Prostate gland (tissue), 2 donors: Measurements from ENCODE around the gene NPBWR2. TPM values are rescaled to one million over a fixed set of nuclear protein-coding genes. Genes with fewer than 3 reads are reported as not detected.

Source experiments
- DNase-seq: peaks from one replicate; pipeline ENCODE4 v3.0.0-alpha.2; 2019; ENCODE audit warnings: low spot score
- H3K27ac ChIP-seq, 2 donors: fragments of 200-600 bp; sonication (generic); 2 replicates each; pipeline ENCODE4 v1.5.1; 2017 to 2019
- H3K27me3 ChIP-seq: fragments of 200-600 bp; sonication (generic); replicated peaks from 2 replicates; pipeline ENCODE4 v1.5.1; 2019; ENCODE audit not compliant: insufficient read depth
- H3K36me3 ChIP-seq, 2 donors: fragments of 200-600 bp; sonication (generic); 1 replicate in 1 of 2; 2 replicates in 1 of 2; pipeline versions ENCODE4 v1.5.1 to v1.8.1; 2017 to 2019
- H3K4me1 ChIP-seq: fragments of 200-600 bp; sonication (generic); replicated peaks from 2 replicates; pipeline ENCODE4 v1.5.1; 2019
- H3K4me3 ChIP-seq, 2 donors: fragments of 200-600 bp; sonication (generic); 2 replicates each; pipeline ENCODE4 v1.5.1; 2017 to 2019
- H3K9me3 ChIP-seq: fragments of 200-600 bp; sonication (generic); 2 replicates; pipeline ENCODE4 v1.5.1; 2017
- POLR2A ChIP-seq: fragments of 450-650 bp; IDR thresholded peaks from one replicate; pipeline ENCODE4 v1.6.1; 2016; ENCODE audit warnings: antibody characterized with exemption, mild to moderate bottlenecking
- POLR2AphosphoS5 ChIP-seq: sonication (generic); formaldehyde crosslinking; IDR thresholded peaks from one replicate; pipeline ENCODE4 v1.6.1; 2017; ENCODE audit warnings: antibody characterized with exemption
- WGBS: methylation state at CpG from one replicate; pipeline ENCODE4 v1.1.5; 2018; 5-methylcytosine and 5-hydroxymethylcytosine counted together
- intact Hi-C: fragments of 100-400 bp; cut with DNase I; formaldehyde crosslinking; loops from one replicate; pipeline ENCODE4 v1.14.2; 2022
- total RNA-seq, 2 donors: library from RNA; depleted of rRNA; stranded (reverse); fragments of >200 nt; gene quantifications; one replicate each; pipeline ENCODE4 v1.1.0, GENCODE V29; 2016
- TF ChIP-seq, protein P1 (sequence below), 4 experiments: fragments of 200-600 bp in 2 of 4; fragments of 450-650 bp in 2 of 4; sonication (generic) in 2 of 4; IDR thresholded peaks; 1 replicate in 3 of 4; 2 replicates in 1 of 4; pipeline ENCODE4 v1.5.1; 2016 to 2019; ENCODE audit warnings: antibody characterized with exemption in 4 of 4, mild to moderate bottlenecking in 2 of 4, moderate library complexity in 2 of 4

NPBWR2 gene
- total RNA-seq, 2 donors from 2014 or later = not detected

- Histone ChIP-seq H3K27me3 (no peaks in the 10 kb centered on the region), H3K4me3 (no peak overlapping the region), H3K27ac (no peak overlapping the region), H3K36me3 (no peaks in the 10 kb centered on the region), H3K4me1 (no peaks in the 10 kb centered on the region), H3K9me3 (no peaks in the 10 kb centered on the region)
- 76% methylated on average over 18 of the region's 18 CpGs for WGBS
- TF ChIP-seq POLR2AphosphoS5 (no peak), POLR2A (no peak)
- TF ChIP-seq, protein P1, sequence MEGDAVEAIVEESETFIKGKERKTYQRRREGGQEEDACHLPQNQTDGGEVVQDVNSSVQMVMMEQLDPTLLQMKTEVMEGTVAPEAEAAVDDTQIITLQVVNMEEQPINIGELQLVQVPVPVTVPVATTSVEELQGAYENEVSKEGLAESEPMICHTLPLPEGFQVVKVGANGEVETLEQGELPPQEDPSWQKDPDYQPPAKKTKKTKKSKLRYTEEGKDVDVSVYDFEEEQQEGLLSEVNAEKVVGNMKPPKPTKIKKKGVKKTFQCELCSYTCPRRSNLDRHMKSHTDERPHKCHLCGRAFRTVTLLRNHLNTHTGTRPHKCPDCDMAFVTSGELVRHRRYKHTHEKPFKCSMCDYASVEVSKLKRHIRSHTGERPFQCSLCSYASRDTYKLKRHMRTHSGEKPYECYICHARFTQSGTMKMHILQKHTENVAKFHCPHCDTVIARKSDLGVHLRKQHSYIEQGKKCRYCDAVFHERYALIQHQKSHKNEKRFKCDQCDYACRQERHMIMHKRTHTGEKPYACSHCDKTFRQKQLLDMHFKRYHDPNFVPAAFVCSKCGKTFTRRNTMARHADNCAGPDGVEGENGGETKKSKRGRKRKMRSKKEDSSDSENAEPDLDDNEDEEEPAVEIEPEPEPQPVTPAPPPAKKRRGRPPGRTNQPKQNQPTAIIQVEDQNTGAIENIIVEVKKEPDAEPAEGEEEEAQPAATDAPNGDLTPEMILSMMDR (IDR thresholded peaks at IDR 0.05) = no peak
- no peak for DNase-seq
- intact Hi-C loops = no loop called here
Observed at GRCh38 chr20:64112691-64113443, 5.5 kb upstream of the NPBWR2 start.

GRCh38 chr20:64111841-64112641 lies 4.7 kb upstream of the NPBWR2 start:
- no peak for DNase-seq
- Histone ChIP-seq H3K9me3 (no peaks in the 10 kb centered on the region), H3K4me1 (no peaks in the 10 kb centered on the region), H3K4me3 (no peak overlapping the region), H3K27ac (no peak overlapping the region), H3K27me3 (no peaks in the 10 kb centered on the region), H3K36me3 (no peaks in the 10 kb centered on the region)
- TF ChIP-seq POLR2A (no peak), POLR2AphosphoS5 (no peak)
- TF ChIP-seq, protein P1 (IDR thresholded peaks at IDR 0.05) = no peak
- intact Hi-C loops = no loop called here
- WGBS = 77% methylated on average over 19 of the region's 19 CpGs

GRCh38 chr20:64110411-64111068 lies 3.2 kb upstream of the NPBWR2 start:
- Histone ChIP-seq H3K4me1 (no peaks in the 10 kb centered on the region), H3K4me3 (no peak overlapping the region), H3K36me3 (no peaks in the 10 kb centered on the region), H3K27me3 (no peaks in the 10 kb centered on the region), H3K27ac (no peak overlapping the region), H3K9me3 (no peaks in the 10 kb centered on the region)
- intact Hi-C loops = no loop called here
- 96% methylated on average over 10 of the region's 10 CpGs for WGBS
- no peak for DNase-seq
- TF ChIP-seq, protein P1 (IDR thresholded peaks at IDR 0.05) = no peak
- TF ChIP-seq POLR2AphosphoS5 = no peak
- no peak for TF ChIP-seq POLR2A

- H3K27me3 ChIP-seq = no peaks in the 10 kb centered on the region
- no peak overlapping the region for H3K27ac ChIP-seq
- no peaks in the 10 kb centered on the region for H3K9me3 ChIP-seq
- TF ChIP-seq POLR2AphosphoS5 (no peak), POLR2A (no peak)
- TF ChIP-seq, protein P1 (IDR thresholded peaks at IDR 0.05) = no peak
- intact Hi-C loops = no loop called here
- H3K4me1 ChIP-seq = no peaks in the 10 kb centered on the region
- no peak for DNase-seq
- no peaks in the 10 kb centered on the region for H3K36me3 ChIP-seq
- WGBS = 70% methylated on average over 16 of the region's 16 CpGs
- no peak overlapping the region for H3K4me3 ChIP-seq
Observed at GRCh38 chr20:64109831-64110391, 2.5 kb upstream of the NPBWR2 start.
